PC-3 (cell line): ENCODE measurements around the gene NAA25. TPM values are rescaled to one million over a fixed set of nuclear protein-coding genes. Genes with fewer than 3 reads are reported as not detected.
A peak's percentile ranks its signal among the peaks of the same experiment; 100 is the strongest.

Experiments
- ATAC-seq: fragments of 200-7000 bp; cut with Tn5 transposase; 2 replicates; pipeline ENCODE4 v1.9.1; 2020; ENCODE audit warnings: mild to moderate bottlenecking, moderate library complexity
- BruUV-seq: library from RNA; stranded (reverse); fragments of 400-500 nt; replicated peaks from 2 replicates; lab custom pipeline; 2021; lab: Mats Ljungman, UMichigan
- CTCF ChIA-PET: fragments of 300-600 bp; sonication (Branson Sonifier 250); formaldehyde crosslinking; loops from one replicate; lab custom pipeline; 2022; ENCODE audit warnings: antibody characterized with exemption; lab: Charles Lee
- POLR2A ChIA-PET: fragments of 300-600 bp; sonication (Branson Sonifier 250); formaldehyde crosslinking; loops from one replicate; lab custom pipeline; 2022; ENCODE audit warnings: antibody characterized with exemption; ENCODE audit not compliant: unreplicated experiment; lab: Charles Lee
- DNase-seq: peaks from one replicate; pipeline ENCODE4 v3.0.0-alpha.2; 2015
- H2AFZ ChIP-seq: fragments of 300-600 bp; sonication (generic); 2 replicates; pipeline ENCODE4 v1.6.0; 2016; ENCODE audit warnings: antibody characterized with exemption, low read length
- H3F3A ChIP-seq: fragments of 300-600 bp; sonication (generic); one replicate; pipeline ENCODE4 v1.6.0; 2017; ENCODE audit warnings: antibody characterized with exemption, low read length, control low read depth, mild to moderate bottlenecking; ENCODE audit not compliant: unreplicated experiment
- H3K27ac ChIP-seq: fragments of 300-600 bp; sonication (generic); 2 replicates; pipeline ENCODE4 v1.5.1; 2016; ENCODE audit warnings: mild to moderate bottlenecking, low read length
- H3K27me3 ChIP-seq: fragments of 300-600 bp; sonication (generic); 2 replicates; pipeline ENCODE4 v1.6.1; 2016; ENCODE audit warnings: low read length, mixed read lengths
- H3K36me3 ChIP-seq: fragments of 300-600 bp; sonication (generic); 2 replicates; pipeline ENCODE4 v1.6.1; 2016; ENCODE audit warnings: low read depth, mixed run types, low read length, mixed read lengths
- H3K4me1 ChIP-seq: fragments of 300-600 bp; sonication (generic); 2 replicates; pipeline ENCODE4 v1.5.1; 2016; ENCODE audit warnings: low read length; ENCODE audit not compliant: insufficient read depth
- H3K4me2 ChIP-seq: fragments of 300-600 bp; sonication (generic); 2 replicates; pipeline ENCODE4 v1.6.0; 2016; ENCODE audit warnings: low read length
- H3K4me3 ChIP-seq: fragments of 300-600 bp; sonication (generic); 2 replicates; pipeline ENCODE4 v1.5.1; 2016; ENCODE audit warnings: mild to moderate bottlenecking, low read length, mixed read lengths
- H3K79me2 ChIP-seq: fragments of 300-600 bp; sonication (generic); 2 replicates; pipeline ENCODE4 v1.6.1; 2017; ENCODE audit warnings: low read length, mixed read lengths
- H3K9ac ChIP-seq: fragments of 300-600 bp; sonication (generic); 2 replicates; pipeline ENCODE4 v1.6.0; 2016; ENCODE audit warnings: mild to moderate bottlenecking, low read length
- H3K9me2 ChIP-seq: fragments of 300-600 bp; sonication (generic); replicated peaks from 2 replicates; pipeline ENCODE4 v1.6.1; 2016; ENCODE audit warnings: mixed run types, low read length, mixed read lengths
- H3K9me3 ChIP-seq: fragments of 300-600 bp; sonication (generic); 2 replicates; pipeline ENCODE4 v1.6.1; 2016; ENCODE audit warnings: low read length, mixed read lengths
- H4K20me1 ChIP-seq: fragments of 300-600 bp; sonication (generic); 2 replicates; pipeline ENCODE4 v1.6.1; 2016; ENCODE audit warnings: low read length, mixed read lengths
- CTCF ChIP-seq: fragments of 300-600 bp; sonication (generic); conservative IDR thresholded peaks from 2 replicates; pipeline ENCODE4 v1.5.1; 2017; ENCODE audit warnings: antibody characterized with exemption, low read depth, mild to moderate bottlenecking, low read length
- EZH2 ChIP-seq: fragments of 300-600 bp; sonication (generic); IDR thresholded peaks from one replicate; pipeline ENCODE4 v1.6.1; 2017; ENCODE audit warnings: antibody characterized with exemption, mild to moderate bottlenecking, low read length; ENCODE audit not compliant: unreplicated experiment
- EZH2phosphoT487 ChIP-seq: fragments of 300-600 bp; sonication (generic); IDR thresholded peaks from 2 replicates; pipeline ENCODE4 v1.6.1; 2018; ENCODE audit warnings: mild to moderate bottlenecking, antibody characterized with exemption, low read length, borderline replicate concordance
- intact Hi-C: fragments of 100-400 bp; cut with micrococcal nuclease; formaldehyde crosslinking; loops from 2 replicates; pipeline ENCODE4 v1.9.0; 2023
- total RNA-seq: library from RNA; depleted of rRNA; stranded (reverse); fragments of >200 nt; gene quantifications from 2 replicates; pipeline ENCODE4 v1.2.3, GENCODE V29; 2014

NAA25 gene
- total RNA-seq, 1 experiment from 2014 or later, result 33.3 TPM

DNA sequence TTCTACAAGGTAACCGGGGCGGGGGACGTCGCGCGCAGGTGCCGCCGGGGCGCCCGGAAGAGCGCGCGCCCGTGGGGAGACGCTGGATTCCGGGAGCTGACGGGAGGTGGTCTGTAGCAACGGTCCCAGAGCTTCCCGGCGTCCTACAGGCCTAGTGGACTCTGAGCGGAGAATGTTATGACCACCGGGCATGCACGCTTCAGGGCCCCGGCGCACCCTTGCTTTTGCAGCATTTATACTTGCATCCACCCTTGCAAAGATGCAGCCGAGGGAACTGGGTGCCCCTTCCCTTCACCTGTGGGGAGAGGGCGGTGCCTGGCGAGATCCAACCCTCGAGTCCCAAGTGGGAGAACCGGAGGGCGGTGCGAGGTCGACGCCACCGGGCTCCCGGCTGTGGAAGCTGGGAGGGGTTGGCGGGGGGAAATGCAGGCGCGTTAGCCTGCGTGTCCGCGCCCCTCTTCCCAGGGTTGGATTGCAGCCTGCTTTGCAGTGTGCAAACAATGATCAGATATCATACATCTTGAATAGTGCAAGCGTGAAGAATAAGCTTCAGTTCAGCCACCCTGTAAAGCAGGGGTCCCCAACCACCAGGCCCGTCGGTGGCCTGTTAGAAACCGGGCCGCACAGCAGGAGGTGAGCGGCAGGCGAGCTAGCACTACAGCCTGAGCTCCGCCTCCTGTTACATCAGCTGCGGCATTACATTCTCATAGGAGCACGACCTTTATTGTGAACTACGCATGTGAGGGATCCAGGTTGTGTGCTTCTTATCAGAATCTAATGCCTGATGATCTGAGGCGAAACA lies 94.8 kb downstream of the NAA25 start:
- H3F3A ChIP-seq, result peaks cover 15% of the 10 kb centered on the region
- no peaks in the 10 kb centered on the region for H3K27me3 ChIP-seq
- no peaks in the 10 kb centered on the region for H3K9me3 ChIP-seq
- DNase-seq (peak; percentile 84), ATAC-seq (peak; percentile 39)
- POLR2A ChIA-PET, result interaction anchor here (0.5 to 0.6 kb wide), 2 partner anchors 59 to 69 kb away, joined by 4 to 11 read pairs; no protein-coding TSS in a partner anchor
- H3K4me1 ChIP-seq, result peaks cover 44% of the 10 kb centered on the region
- H3K79me2 ChIP-seq, result peaks cover 70% of the 10 kb centered on the region
- no peak for TF ChIP-seq EZH2phosphoT487
- TF ChIP-seq EZH2, result no peak
- TF ChIP-seq CTCF, result no peak
- no peaks in the 10 kb centered on the region for H3K9me2 ChIP-seq
- H3K27ac ChIP-seq, result peak overlapping the region; percentile 67
- no TSS peak for BruUV-seq
- peak overlapping the region; percentile 86 for H3K9ac ChIP-seq
- H3K4me2 ChIP-seq, result peak overlapping the region; percentile 85
- H4K20me1 ChIP-seq, result peaks cover 26% of the 10 kb centered on the region
- H3K36me3 ChIP-seq, result peaks cover 11% of the 10 kb centered on the region
- intact Hi-C loops, result loop anchor here (1.0 to 10.0 kb wide), 4 partner anchors 69 to 371 kb away; partner anchors contain the start of genes HECTD4 and MAPKAPK5
- CTCF ChIA-PET, result interaction anchor here (0.6 to 1.4 kb wide), 2 partner anchors 69 to 1262 kb away, joined by 4 to 15 read pairs; no protein-coding TSS in a partner anchor
- H2AFZ ChIP-seq, result peak overlapping the region; percentile 91
- H3K4me3 ChIP-seq, result peak overlapping the region; percentile 92

DNA sequence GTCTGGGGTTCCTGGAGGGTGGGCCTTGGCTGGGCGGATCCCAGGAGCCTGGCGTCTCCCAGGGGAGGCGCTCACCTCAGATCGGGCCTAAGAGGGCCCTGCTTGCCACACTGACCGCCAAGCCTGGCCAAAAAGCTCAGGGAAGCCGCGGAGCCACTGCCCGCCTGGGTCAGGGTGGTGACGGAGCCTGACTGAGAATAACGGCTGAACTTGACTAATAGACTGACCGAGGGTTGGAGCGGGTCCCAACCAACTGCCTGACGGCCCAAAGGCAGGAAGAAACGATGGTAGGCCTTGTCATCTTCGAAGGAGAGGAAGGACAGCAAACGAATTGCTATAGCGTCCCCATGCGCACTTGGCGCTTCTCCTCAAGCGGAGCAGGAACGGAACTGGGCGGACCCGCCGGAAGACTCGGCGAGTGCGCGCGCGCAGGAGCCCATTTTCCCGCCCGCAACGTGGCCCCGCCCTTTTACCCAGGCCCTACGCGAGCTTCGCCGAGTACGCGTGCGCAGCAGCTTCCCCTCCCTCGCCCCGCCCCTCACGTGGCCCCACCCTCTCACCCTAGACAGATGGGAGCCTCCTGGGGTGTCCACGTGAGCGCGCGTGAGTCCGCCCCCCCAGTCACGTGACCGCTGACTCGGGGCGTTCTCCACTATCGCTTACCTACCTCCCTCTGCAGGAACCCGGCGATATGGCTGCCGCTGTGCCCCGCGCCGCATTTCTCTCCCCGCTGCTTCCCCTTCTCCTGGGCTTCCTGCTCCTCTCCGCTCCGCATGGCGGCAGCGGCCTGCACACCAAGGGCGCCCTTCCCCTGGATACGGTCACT lies 95.6 kb downstream of the NAA25 start, which contains the start of the genes ERP29 and TMEM116:
Gene ERP29 (plus strand): TSS at position 652 of the 826 bp plus-strand sequence. CDS start 40 bp downstream, at position 692.
Gene TMEM116 (minus strand): TSS at position 391 of the 826 bp plus-strand sequence. CDS start 7,895 bp downstream, outside the sequence.
- Histone ChIP-seq H2AFZ (peak within 1 kb of the TSS; percentile 91), H3K4me1 (peaks cover 36% of the 10 kb centered on the region), H3K27me3 (no peaks in the 10 kb centered on the region), H4K20me1 (peaks cover 19% of the 10 kb centered on the region), H3K27ac (peak within 1 kb of the TSS; percentile 86), H3F3A (peaks cover 7% of the 10 kb centered on the region), H3K9me2 (no peaks in the 10 kb centered on the region), H3K9me3 (no peaks in the 10 kb centered on the region), H3K4me2 (peak within 1 kb of the TSS; percentile 86), H3K4me3 (peak within 1 kb of the TSS; percentile 92), H3K9ac (peak within 1 kb of the TSS; percentile 95), H3K79me2 (peaks cover 64% of the 10 kb centered on the region), H3K36me3 (peaks cover 11% of the 10 kb centered on the region)
- TF ChIP-seq EZH2, result no peak
- TF ChIP-seq CTCF, result peak; percentile 48
- no peak for TF ChIP-seq EZH2phosphoT487
- intact Hi-C loops, result loop anchor here (1.0 to 10.0 kb wide), 3 partner anchors 68 to 372 kb away; partner anchors contain the start of genes HECTD4 and MAPKAPK5
- TSS peak; percentile 88 for BruUV-seq
- ChIA-PET POLR2A (interaction anchor here (0.5 to 0.6 kb wide), 2 partner anchors 10 to 58 kb away, joined by 4 read pairs; no protein-coding TSS in a partner anchor), CTCF (interaction anchor here (0.6 to 0.8 kb wide), 2 partner anchors 35 to 69 kb away, joined by 3 read pairs; no protein-coding TSS in a partner anchor)
- ATAC-seq (peak; percentile 79), DNase-seq (peak; percentile 99)
